Measurements from ENCODE around the gene ADAM12.

ADAM12 gene

GRCh38 chr10:126227762-126228134 is 160.5 kb downstream of the ADAM12 start:
- Mint-ChIP-seq H3K27ac (no peak overlapping the region), H3K4me3 (no peak overlapping the region), H3K4me1 (peaks cover 46% of the 10 kb centered on the region), H3K9me3 (peaks cover 2% of the 10 kb centered on the region), H3K27me3 (ENCODE audit: low read depth) (peaks cover 4% of the 10 kb centered on the region), H3K36me3 (ENCODE audit: low read depth) (no peaks in the 10 kb centered on the region)
- TF ChIP-seq CTCF (IDR thresholded peaks at IDR 0.05; ENCODE audit: unreplicated experiment in 3 of 3): no peak

DNA sequence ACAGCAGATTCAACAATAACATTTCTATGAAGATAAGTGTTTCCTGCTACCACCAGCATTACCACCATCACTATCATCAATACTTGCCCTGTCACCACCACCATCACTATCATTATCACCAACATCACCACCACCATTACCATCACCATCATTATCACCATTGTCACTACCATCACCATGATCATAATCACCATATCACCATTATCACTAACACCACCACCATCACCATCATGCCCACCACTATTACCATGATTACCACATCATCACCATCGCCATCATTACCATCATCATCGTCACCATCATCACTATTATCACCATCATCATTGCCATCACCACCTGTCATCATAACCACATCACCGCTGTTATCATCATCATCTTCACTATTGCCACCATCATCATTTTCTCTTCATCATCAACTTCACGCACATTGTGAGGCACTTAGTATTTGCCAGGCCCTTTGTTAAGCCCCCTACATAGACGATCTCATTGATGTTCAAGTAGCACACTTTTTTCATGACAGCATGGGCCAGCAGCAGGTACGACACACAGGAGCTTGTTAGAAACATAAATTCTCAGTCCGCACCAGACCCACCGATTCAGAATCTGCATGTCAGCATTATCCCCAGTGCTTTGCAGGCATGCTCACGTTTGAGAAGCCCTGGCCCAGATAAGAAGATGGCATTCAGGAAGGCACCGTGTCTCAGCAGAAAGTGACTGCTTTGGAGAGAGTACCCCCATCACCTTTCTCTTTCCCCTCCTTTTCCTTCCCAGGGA is 161.1 kb downstream of the ADAM12 start:
- Mint-ChIP-seq H3K36me3 (ENCODE audit: low read depth) (no peaks in the 10 kb centered on the region), H3K27ac (no peak overlapping the region), H3K9me3 (no peaks in the 10 kb centered on the region), H3K4me3 (no peak overlapping the region), H3K27me3 (ENCODE audit: low read depth) (peaks cover 4% of the 10 kb centered on the region), H3K4me1 (peaks cover 50% of the 10 kb centered on the region)
- TF ChIP-seq CTCF (IDR thresholded peaks at IDR 0.05; ENCODE audit: unreplicated experiment in 3 of 3): no peak

DNA sequence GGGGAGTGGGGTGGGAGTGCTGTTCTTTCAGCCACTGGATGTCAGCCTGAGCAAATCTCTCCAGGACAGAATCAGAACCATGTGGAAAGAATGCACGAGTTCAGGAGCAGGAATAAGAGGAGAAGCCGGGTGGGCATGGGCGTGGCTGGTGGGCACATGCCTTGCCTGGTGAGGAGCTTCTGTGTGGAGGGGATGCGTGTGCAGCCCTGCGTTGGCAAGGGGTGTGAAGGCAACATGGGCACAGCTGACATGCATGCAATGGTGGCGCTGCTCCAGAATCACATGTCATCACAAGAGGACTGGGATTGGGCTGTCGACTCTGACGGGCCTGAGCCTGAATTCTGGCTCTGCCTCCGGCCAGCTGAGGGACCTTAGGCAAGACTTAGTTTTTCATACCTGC is 162.1 kb downstream of the ADAM12 start:
- no peak for TF ChIP-seq CTCF (IDR thresholded peaks at IDR 0.05; ENCODE audit: unreplicated experiment in 3 of 3)
- Mint-ChIP-seq H3K27ac (no peak overlapping the region), H3K27me3 (ENCODE audit: low read depth) (peaks cover 4% of the 10 kb centered on the region), H3K36me3 (ENCODE audit: low read depth) (no peaks in the 10 kb centered on the region), H3K4me1 (peaks cover 43% of the 10 kb centered on the region), H3K4me3 (no peak overlapping the region), H3K9me3 (no peaks in the 10 kb centered on the region)

- H3K9me3 Mint-ChIP-seq: no peaks in the 10 kb centered on the region
- TF ChIP-seq CTCF (IDR thresholded peaks at IDR 0.05; ENCODE audit: unreplicated experiment in 3 of 3): no peak
- no peak overlapping the region for H3K4me3 Mint-ChIP-seq
- peak overlapping the region; percentile 30 to 53 (median 41) for H3K27ac Mint-ChIP-seq
- H3K4me1 Mint-ChIP-seq: peaks cover 46% of the 10 kb centered on the region
- H3K36me3 Mint-ChIP-seq (ENCODE audit: low read depth): no peaks in the 10 kb centered on the region
- H3K27me3 Mint-ChIP-seq (ENCODE audit: low read depth): peaks cover 4% of the 10 kb centered on the region
Measured at GRCh38 chr10:126225672-126226008, 162.6 kb downstream of the ADAM12 start.

- Mint-ChIP-seq H3K9me3 (no peaks in the 10 kb centered on the region), H3K27ac (peak overlapping the region; percentile 30 to 53 (median 41)), H3K4me1 (peaks cover 43% of the 10 kb centered on the region), H3K36me3 (ENCODE audit: low read depth) (no peaks in the 10 kb centered on the region), H3K4me3 (peak overlapping the region in 1 of 3 experiments; percentile 9), H3K27me3 (ENCODE audit: low read depth) (peaks cover 4% of the 10 kb centered on the region)
- no peak for TF ChIP-seq CTCF (IDR thresholded peaks at IDR 0.05; ENCODE audit: unreplicated experiment in 3 of 3)
Measured at GRCh38 chr10:126224967-126225671, 163.2 kb downstream of the ADAM12 start.

Measured in nephron (organoid).